NCI-H345 treated with DMSO at 0.1 percent for 48 hours (cell line): Measurements from ENCODE around the gene ADCY4.
A peak's percentile ranks its signal among the peaks of the same experiment; 100 is the strongest.
"Not testable (repeated sequence)": the region's sequence is repeated elsewhere in the genome, so short reads cannot be mapped to it uniquely, and the experiment has no call there.

Experiments used
- DNase-seq: peaks from one replicate; lab custom pipeline; 2025; ENCODE audit not compliant: unreplicated experiment; lab: John Stamatoyannopoulos, UW

ADCY4 gene

GRCh38 chr14:24366721-24367513, 32.0 kb upstream of the ADCY4 start:
- DNase-seq: peak; percentile 94

- no peak for DNase-seq
Measured at GRCh38 chr14:24366413-24366720, 31.5 kb upstream of the ADCY4 start.

DNA sequence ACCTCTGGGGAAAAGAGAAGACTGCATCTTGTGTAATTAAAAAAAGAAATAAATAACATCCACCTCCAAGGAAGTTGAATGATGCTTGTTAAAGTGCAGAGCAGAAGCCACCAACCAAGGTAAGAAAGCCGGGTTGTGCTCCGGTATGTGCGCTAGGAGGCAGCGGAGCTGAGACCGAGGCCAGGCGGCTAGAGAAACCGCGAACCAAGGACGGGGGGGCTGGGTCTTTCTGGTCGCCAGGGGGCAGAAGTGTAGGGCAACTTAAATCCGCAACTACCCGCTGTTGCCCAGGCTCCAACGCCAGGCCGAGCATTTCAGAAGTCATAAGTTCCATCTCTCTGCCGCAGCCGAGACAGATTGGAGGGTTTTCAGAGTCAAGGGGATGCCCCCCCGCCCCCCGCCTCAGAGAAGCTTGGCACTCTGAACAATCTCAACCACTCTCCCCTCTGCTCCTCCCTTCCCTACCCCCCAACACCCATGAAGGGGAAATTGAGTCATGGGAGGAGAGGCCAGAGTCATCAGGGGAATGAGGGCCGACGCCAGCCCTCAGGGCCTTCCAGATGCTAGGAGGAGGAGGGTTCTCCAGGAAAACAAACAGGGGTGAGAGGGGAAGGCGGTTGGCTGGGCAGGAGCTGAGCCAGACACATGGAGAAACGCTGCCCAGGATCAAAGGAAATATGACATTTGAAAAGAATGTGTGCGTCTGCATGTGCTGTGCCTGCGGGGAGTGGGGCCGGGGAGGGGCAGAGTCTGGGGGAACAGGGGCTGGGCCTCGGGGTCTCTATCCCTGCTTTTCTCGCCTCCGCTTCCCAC, 30.9 kb upstream of the ADCY4 start:
- DNase-seq: peak; percentile 20

DNA sequence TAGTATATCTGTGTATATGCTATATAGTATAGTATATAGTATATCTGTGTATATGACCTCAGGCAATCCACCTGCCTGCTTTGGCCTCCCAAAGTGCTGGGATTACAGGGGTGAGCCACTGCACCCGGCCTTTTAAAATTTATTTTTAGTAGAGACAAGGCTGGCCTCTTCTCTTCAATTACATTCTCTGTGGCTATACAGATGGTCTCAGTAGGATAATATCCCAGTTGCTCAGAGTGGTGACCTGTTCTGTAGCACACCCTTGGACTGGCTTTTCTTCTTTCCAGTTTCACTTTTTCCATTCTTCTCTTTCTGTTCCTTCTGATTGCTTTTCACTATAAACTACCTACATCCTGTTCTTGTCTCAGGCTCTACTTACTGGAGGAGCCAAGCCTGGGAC, 30.0 kb upstream of the ADCY4 start:
- no peak for DNase-seq

DNA sequence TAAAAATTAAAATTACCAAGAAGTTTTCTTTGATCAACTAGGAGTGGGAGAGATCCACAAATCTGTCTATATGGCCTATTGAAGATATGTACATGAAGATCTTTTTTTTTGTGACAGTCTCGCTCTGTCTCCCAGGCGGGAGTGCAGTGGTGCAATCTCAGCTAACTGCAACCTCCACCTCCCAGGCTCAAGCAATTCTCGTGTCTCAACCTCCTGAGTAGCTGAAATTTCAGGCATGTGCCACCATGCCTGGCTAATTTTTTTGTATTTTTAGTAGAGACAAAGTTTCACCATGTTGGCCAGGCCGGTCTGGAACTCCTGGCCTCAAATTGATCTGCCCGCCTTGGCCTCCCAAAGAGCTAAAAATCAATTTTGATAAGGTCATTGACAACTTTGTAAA, 28.5 kb upstream of the ADCY4 start:
- DNase-seq: no peak

- DNase-seq: no peak
Measured at GRCh38 chr14:24362241-24362960, 27.5 kb upstream of the ADCY4 start.

DNA sequence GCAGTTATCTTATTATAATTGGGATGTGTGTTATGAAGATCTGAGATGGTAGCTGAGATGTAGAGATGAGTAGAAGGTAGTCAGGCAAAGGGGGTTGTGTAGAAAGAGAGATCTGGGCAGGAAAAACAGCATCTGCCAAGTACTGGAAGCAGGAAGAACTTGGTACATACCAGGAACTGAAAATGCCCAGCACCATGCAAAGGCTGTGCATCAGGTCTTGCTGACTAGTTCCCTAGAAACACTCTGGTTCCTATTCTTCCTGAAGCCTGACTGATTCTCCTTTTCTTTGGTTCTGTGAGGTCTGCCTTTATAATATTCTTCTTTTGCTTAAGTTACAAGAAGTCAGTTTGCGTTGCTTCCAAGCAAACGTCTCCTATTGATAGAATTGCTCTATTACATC, 26.5 kb upstream of the ADCY4 start:
- DNase-seq: no peak

- no peak for DNase-seq
Measured at GRCh38 chr14:24360281-24360680, 25.4 kb upstream of the ADCY4 start.

GRCh38 chr14:24356208-24356607, 21.3 kb upstream of the ADCY4 start:
- DNase-seq: no peak

GRCh38 chr14:24355009-24355408, 20.1 kb upstream of the ADCY4 start:
- no peak for DNase-seq

GRCh38 chr14:24354482-24354825, 19.6 kb upstream of the ADCY4 start:
- DNase-seq: not testable (repeated sequence)

- DNase-seq: no peak
Measured at GRCh38 chr14:24353559-24354481, 18.9 kb upstream of the ADCY4 start.

GRCh38 chr14:24351517-24351916, 16.6 kb upstream of the ADCY4 start:
- no peak for DNase-seq

DNA sequence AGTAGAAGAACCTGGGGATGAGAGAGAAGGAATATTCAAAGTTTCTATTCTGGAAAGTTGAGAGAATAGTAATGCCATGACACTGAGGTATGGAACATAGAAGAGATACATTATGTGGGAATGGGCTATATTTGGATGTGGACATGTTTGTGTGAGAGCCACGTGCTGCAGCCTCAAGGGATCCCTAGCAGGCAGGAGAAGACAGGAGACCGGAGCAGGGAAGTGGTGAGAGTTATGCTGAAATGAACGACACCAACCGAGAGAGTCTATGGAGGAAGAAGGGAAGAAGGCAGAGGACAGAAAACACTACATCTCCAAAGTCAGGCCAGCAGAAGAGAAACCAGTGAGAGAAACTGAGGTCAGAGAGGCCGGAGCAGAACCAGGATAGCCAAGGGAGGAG, 14.9 kb upstream of the ADCY4 start:
- DNase-seq: no peak

GRCh38 chr14:24348186-24348585, 13.3 kb upstream of the ADCY4 start:
- no peak for DNase-seq

DNA sequence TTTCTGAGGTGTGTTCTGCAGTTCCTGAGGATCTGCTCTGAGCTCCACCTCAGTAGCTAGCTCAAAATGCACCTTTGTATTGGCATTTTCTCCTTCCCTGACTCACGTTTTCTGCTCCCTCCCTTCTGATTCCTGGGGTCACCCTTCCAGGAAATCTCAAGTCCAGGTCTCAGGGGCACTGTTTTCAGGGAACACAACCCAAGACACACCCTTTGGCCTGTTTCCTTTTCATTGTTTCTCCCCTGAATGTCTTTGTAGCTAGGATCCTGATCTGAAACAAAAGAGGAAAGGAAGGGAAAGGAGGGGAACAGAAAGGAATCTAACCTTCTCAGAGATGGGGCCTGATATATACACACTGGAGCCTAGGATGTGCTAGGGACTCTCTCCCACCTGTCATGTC, 12.3 kb upstream of the ADCY4 start:
- DNase-seq: no peak

DNA sequence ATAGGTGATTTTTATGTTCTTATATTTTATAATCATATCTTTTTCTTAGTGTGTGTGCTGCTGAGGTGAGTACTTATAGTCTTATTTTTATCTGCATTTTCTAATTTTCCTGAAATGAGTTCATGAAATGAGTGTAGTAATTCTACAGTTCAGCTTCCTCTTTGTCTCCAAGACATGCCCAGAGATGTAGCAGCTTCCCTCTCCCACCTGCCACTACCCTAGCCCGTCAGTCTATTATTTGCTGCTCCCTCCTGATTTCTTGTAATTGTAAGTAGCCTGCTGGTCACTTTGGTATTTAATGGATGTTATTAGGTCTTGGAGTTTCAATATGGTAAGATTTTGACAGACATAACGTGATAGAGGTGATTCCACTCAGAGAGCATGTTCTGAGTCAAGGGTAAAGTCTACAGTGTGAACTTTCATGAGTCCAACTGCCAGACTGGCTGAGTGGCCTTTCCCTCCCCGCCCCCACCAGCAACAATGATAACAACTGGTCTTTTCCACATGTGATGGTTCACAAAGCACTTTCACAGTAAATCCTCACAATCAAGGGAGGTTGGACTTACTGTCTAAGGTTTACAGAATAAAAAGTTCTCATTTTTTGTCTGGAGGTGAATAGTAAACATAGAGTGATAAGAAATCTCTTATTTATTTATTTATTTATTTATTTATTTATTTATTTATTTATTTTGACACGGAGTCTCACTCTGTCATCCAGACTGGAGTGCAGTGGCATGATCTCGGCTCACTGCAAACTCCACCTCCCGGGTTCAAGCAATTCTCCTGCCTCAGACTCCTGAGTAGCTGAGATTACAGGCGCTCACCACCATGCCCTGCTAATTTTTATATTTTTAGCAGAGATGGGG, 9.2 kb upstream of the ADCY4 start:
- no peak for DNase-seq

DNA sequence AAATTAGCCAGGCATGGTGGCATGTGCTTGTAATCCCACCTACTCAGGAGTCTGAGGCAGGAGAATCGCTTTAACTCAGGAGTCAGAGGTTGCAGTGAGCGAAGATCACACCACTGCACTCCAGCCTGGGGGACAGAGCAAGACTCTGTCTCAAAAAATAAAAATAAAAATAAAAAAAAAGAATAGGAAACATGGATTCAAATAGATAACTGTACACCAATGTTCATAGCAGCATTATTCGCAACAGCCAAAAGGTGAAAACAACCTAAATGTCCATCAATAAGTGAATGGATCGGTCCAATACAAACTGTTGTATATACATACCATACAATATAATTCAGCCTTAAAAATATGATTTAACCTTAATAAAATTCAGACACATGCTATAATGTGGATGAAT, 8.0 kb upstream of the ADCY4 start:
- no peak for DNase-seq

DNA sequence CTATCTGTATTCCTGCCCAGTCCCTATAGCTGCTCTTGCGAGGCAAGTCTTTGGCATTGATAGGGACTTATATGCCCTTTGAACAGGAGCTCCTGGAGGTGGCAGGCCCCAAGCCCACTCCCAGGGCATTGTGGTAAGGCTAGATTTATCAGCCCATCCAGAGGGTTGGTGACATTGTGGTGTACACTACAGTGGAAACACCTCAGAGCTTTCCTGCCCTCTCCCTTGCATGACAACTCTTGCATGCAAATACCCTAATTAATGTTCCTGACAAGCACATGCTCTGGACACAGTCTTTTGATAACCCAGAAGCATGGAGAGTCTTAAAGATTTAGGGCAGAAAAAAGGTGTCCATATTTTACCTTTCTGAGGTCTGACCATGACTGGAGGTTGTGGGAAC, 5.7 kb upstream of the ADCY4 start:
- no peak for DNase-seq
